HepG2 (cell line): Measurements from ENCODE around the gene CAPN10.
"Not testable (repeated sequence)": the region's sequence is repeated elsewhere in the genome, so short reads cannot be mapped to it uniquely, and the experiment has no call there.

Experiments
- JUN ChIP-seq: sonication (generic); formaldehyde crosslinking; IDR thresholded peaks from 2 replicates; pipeline ENCODE4 v1.4.0; 2020; ENCODE audit warnings: mild to moderate bottlenecking, missing genetic modification reagents
- JUND ChIP-seq: sonication (generic); formaldehyde crosslinking; IDR thresholded peaks from 2 replicates; pipeline ENCODE4 v1.8.0; 2022; ENCODE audit warnings: mild to moderate bottlenecking, missing genetic modification reagents
- TOPORS ChIP-seq: sonication (generic); formaldehyde crosslinking; IDR thresholded peaks from 2 replicates; pipeline ENCODE4 v1.8.0; 2023; ENCODE audit warnings: mild to moderate bottlenecking, missing genetic modification reagents
- ZNF317 ChIP-seq: sonication (generic); formaldehyde crosslinking; IDR thresholded peaks from 2 replicates; pipeline ENCODE4 v1.5.0; 2020; ENCODE audit warnings: mild to moderate bottlenecking, missing genetic modification reagents
- ZNF781 ChIP-seq: sonication (generic); formaldehyde crosslinking; IDR thresholded peaks from 2 replicates; pipeline ENCODE4 v1.5.1; 2020; ENCODE audit warnings: borderline replicate concordance, mild to moderate bottlenecking, missing genetic modification reagents; ENCODE audit errors: not compliant biosample characterization
- TF ChIP-seq, protein P1 (sequence below): sonication (generic); formaldehyde crosslinking; conservative IDR thresholded peaks from 2 replicates; pipeline ENCODE4 v1.4.0; 2020; ENCODE audit warnings: missing genetic modification reagents
- TF ChIP-seq, protein P2 (sequence below): sonication (generic); formaldehyde crosslinking; IDR thresholded peaks from 2 replicates; pipeline ENCODE4 v1.5.0; 2020; ENCODE audit warnings: mild to moderate bottlenecking, missing genetic modification reagents, moderate library complexity
- TF ChIP-seq, protein P3 (sequence below): conservative IDR thresholded peaks from 2 replicates; pipeline ENCODE4 v1.6.1; 2018; ENCODE audit warnings: missing genetic modification reagents

DNA sequence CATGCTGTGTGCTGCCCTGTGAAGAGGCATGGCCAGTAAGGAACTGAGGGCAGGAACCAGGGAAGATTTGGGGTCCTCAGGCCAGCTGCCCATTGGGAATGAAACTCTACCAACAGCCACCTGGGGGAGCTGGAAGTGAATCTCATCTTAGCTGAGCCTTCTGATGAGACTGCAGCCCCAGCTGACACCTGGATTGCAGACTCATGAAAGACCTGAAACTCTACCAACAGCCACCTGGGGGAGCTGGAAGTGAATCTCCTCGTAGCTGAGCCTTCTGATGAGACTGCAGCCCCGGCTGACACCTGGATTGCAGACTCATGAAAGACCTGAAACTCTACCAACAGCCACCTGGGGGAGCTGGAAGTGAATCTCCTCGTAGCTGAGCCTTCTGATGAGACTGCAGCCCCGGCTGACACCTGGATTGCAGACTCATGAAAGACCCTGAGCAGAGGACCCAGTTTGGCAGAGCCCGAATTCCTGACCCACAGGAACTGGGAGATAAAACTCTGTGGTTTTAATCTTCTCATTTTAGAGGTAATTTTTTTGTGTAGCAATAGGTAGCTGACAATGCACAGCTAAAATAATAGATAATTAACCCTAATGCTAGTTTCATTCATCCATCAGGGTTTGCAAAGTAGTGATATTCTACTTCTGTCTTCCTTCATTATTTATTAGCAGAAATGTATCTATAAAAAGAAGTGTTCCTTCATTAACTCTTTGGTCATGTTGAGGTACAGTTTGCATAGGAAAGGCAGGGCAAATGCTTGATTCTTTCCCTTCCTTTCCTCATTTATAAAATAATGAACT lies 30.5 kb downstream of the CAPN10 start:
- TF ChIP-seq, protein P1, sequence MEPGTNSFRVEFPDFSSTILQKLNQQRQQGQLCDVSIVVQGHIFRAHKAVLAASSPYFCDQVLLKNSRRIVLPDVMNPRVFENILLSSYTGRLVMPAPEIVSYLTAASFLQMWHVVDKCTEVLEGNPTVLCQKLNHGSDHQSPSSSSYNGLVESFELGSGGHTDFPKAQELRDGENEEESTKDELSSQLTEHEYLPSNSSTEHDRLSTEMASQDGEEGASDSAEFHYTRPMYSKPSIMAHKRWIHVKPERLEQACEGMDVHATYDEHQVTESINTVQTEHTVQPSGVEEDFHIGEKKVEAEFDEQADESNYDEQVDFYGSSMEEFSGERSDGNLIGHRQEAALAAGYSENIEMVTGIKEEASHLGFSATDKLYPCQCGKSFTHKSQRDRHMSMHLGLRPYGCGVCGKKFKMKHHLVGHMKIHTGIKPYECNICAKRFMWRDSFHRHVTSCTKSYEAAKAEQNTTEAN (CRISPR knock-in tag): not testable (repeated sequence)
- not testable (repeated sequence) for TF ChIP-seq TOPORS (CRISPR knock-in tag); JUN (CRISPR knock-in tag); JUND (CRISPR knock-in tag); ZNF781; ZNF317 (CRISPR knock-in tag)
- TF ChIP-seq, protein P2, sequence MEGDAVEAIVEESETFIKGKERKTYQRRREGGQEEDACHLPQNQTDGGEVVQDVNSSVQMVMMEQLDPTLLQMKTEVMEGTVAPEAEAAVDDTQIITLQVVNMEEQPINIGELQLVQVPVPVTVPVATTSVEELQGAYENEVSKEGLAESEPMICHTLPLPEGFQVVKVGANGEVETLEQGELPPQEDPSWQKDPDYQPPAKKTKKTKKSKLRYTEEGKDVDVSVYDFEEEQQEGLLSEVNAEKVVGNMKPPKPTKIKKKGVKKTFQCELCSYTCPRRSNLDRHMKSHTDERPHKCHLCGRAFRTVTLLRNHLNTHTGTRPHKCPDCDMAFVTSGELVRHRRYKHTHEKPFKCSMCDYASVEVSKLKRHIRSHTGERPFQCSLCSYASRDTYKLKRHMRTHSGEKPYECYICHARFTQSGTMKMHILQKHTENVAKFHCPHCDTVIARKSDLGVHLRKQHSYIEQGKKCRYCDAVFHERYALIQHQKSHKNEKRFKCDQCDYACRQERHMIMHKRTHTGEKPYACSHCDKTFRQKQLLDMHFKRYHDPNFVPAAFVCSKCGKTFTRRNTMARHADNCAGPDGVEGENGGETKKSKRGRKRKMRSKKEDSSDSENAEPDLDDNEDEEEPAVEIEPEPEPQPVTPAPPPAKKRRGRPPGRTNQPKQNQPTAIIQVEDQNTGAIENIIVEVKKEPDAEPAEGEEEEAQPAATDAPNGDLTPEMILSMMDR: peak; percentile 51
- TF ChIP-seq, protein P3, sequence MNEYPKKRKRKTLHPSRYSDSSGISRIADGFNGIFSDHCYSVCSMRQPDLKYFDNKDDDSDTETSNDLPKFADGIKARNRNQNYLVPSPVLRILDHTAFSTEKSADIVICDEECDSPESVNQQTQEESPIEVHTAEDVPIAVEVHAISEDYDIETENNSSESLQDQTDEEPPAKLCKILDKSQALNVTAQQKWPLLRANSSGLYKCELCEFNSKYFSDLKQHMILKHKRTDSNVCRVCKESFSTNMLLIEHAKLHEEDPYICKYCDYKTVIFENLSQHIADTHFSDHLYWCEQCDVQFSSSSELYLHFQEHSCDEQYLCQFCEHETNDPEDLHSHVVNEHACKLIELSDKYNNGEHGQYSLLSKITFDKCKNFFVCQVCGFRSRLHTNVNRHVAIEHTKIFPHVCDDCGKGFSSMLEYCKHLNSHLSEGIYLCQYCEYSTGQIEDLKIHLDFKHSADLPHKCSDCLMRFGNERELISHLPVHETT (CRISPR knock-in tag): not testable (repeated sequence)
